HG02938 (cell line): ENCODE results near the gene GNG7.
"Not testable (repeated sequence)": the region's sequence is repeated elsewhere in the genome, so short reads cannot be mapped to it uniquely, and the experiment has no call there.

Experiments used
- ATAC-seq: cut with Tn5 transposase; IDR thresholded peaks from one replicate; pipeline ENCODE4 v1.9.1; 2021; ENCODE audit warnings: mild to moderate bottlenecking, moderate library complexity; ENCODE audit not compliant: unreplicated experiment

GNG7 gene

GRCh38 chr19:2579678-2580280, 122.7 kb downstream of the GNG7 start:
- no peak for ATAC-seq

- no peak for ATAC-seq
Observed at GRCh38 chr19:2578901-2579677, 123.4 kb downstream of the GNG7 start.

DNA sequence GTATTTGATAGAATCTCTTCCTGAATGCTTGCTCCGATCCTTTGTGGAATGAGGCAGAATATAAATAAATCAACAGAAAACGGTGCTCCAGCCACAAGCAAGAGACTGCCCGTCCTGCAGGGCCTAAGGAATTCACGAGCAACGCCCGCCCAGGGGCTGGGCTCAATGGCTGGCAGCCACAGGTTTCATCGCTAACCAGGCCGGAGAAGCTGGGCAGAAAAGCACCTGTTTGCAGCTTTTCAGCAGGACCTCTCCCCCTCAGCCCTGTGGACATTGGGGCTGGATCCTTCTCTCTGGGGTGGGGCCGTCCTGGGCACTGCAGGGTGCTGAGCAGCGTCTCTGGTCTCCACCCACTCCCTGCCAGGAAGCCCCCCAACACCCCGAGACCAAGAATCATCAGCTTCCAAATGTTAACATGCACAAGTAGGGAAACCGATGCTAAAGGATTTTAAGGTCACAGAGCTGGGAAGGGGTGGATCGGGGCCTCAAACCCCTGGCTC, 124.1 kb downstream of the GNG7 start:
- no peak for ATAC-seq

- ATAC-seq = no peak
Observed at GRCh38 chr19:2577722-2578335, 124.7 kb downstream of the GNG7 start.

DNA sequence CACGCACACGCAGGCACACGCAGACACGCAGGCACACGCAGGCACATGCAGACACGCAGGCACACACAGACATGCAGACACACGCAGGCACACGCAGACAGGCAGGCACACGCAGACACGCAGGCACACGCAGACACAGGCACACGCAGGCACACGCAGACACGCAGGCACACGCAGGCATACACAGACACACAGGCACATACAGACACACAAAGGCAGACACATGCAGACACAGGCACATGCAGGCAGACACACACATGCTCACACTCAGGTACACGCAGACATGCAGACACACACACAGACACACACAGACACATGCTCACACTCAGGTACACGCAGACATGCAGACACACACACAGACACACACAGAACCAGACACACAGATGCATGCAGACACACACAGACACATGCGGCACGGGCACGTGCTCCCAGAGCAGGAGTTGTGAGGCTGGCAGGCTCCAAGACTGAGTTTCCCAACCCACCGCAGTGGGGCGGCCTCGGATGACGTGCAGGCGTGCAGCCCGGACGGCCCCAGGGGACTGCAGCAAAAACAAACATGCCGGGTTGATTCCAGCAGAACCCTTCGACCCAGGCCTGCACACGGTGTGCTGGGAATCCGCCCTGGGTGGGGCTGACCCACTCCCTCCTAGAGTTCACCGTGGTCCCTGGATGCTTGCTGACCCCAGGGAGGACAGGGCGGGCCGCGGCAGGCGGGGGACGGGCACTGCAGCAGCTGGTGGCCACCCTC, 126.6 kb downstream of the GNG7 start:
- no peak for ATAC-seq

DNA sequence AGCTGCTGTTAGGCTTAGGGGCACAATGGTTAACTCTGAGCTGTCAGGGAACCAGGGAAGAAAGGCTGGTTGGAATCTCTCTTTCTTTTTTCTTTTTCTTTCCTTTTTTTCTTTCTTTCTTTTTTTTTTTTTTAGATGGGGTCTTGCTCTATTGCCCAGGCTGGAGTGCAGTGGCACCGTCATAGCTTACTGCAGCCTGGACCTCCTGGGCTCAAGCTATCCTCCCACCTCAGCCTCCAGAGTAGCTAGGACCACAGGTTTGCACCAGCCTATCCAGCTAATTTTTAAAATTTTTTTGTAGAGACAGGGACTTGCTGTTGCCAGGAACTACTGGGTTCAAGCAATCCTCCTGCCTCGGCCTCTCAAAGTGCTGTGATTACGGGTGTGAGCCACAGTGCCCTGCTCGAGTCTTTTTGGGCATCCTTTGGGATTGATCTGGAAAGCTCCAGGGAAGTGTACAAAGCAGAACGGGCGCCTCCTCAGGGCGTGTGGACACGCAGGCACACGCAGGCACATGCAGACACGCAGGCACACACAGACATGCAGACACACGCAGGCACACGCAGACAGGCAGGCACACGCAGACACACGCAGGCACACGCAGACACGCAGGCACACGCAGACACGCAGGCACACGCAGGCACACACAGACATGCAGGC, 127.4 kb downstream of the GNG7 start:
- no peak for ATAC-seq

DNA sequence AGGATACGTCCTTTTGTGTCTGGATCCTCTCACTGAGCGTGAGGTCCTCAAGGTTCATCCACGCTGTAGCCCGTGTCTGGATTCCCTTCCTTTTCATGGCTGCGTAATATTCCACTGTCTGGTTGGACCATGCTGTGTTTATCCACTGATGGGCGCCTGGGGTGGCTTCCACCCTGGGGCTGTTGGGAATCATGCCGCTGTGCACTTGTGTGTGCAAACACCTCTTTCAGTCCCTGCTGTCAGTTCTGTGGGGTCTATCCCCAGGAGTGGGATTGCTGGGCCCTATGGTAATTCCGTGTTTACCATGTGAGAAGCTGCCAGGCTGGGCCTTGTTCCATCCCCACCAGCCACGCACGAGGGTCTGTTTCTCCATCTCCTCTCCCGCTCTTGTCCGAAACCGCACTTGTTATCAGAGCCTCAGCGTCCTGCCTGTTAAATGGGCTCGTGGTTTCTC, 128.0 kb downstream of the GNG7 start:
- ATAC-seq = no peak

- ATAC-seq = no peak
Observed at GRCh38 chr19:2573916-2574315, 128.6 kb downstream of the GNG7 start.

- ATAC-seq = not testable (repeated sequence)
Observed at GRCh38 chr19:2572152-2572551, 130.3 kb downstream of the GNG7 start.

- no peak for ATAC-seq
Observed at GRCh38 chr19:2569596-2570465, 132.7 kb downstream of the GNG7 start.

DNA sequence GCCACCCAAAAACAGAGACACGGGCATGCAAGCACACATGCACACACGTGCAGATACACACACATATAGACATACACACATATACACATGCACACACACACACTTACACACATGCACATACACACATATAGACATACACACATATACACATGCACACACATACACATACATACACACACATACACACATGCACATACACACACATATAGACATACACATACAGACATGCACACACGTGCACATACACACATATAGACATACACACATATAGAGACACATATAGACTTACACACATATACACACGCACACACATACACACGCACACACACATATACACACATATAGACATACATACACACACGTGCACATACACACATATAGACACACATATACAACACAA, 134.5 kb downstream of the GNG7 start:
- no peak for ATAC-seq

DNA sequence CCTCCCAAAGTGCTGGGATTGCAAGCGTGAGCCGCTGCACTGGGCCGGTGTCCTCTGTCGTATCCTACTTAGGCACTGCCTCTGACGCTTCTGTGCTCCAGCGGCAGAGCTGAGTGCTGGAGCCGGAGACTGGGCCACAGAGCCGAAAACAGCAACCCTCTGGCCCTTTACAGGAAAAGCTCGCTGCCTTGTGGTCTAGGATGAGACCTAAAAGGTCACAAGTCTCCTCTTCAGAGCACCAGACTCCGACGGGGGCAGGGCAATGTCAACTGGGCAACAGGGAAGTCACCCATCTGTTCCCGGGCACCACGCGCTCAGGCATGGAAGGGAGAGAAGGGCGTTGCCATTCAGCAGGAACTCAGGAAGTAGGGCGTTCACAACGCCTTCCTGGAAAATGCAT, 134.9 kb downstream of the GNG7 start:
- no peak for ATAC-seq

GRCh38 chr19:2563546-2563945, 138.9 kb downstream of the GNG7 start:
- not testable (repeated sequence) for ATAC-seq

DNA sequence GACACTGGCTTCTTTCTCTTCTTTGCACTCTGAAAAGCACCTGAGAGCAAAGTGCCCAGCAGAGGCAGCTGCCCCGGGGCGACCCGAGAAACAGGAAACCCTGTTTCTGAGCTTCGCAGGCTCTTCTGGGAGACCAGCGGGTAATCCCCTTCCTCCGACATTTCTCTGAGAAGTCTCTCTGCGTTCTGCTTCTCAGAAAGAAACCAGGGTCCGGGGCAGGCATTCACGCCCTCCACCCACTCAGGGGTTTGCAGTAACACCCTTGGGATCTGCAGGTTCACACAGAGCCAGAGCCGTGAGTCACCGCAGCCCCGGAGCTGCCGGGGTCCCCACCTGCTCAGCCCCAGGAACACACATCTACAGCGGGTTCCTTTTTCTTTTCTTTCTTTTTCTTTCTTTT, 140.6 kb downstream of the GNG7 start:
- peak; percentile 57 for ATAC-seq

DNA sequence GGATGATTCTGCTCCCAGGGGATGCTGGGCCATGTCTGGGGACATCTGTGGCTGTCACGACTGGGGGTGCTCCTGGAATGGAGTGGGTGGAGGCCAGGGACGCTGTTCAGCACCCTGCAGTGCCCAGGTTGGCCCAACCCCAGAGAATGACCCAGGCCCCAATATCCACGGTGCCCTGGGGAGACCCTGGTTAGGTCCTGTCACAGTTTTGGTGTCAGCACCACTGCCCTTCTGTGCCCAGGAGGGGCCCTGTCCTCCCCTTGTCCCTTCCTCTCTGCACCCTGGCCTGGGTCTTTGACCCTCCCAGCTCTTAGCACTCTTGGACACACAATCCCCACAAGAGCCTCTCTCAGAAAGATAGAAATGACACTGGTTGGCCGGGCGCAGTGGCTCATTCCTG, 141.3 kb downstream of the GNG7 start:
- ATAC-seq = no peak

GRCh38 chr19:2560369-2560768, 142.1 kb downstream of the GNG7 start:
- ATAC-seq = no peak

- no peak for ATAC-seq
Observed at GRCh38 chr19:2558543-2558942, 144.0 kb downstream of the GNG7 start.

- not testable (repeated sequence) for ATAC-seq
Observed at GRCh38 chr19:2558131-2558530, 144.4 kb downstream of the GNG7 start.

DNA sequence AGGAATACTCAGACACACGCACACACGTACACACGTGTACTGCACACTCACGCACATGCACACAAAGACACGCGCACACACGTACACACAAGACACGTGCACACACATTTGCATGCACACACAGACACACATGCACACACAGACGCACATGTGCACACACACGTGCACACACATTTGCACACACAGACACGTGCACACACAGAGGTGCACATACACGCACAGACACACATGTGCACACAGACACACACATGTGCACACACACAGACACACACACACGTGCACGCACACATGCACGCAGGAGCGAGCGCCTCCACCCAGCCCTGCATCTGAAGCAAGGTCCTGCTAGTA, 145.4 kb downstream of the GNG7 start:
- ATAC-seq = no peak
